ENCODE measurements around the gene SLC20A1.

GRCh38 chr2:112605926-112606325 lies 39.8 kb upstream of the SLC20A1 start:
- TF ChIP-seq, protein P1, sequence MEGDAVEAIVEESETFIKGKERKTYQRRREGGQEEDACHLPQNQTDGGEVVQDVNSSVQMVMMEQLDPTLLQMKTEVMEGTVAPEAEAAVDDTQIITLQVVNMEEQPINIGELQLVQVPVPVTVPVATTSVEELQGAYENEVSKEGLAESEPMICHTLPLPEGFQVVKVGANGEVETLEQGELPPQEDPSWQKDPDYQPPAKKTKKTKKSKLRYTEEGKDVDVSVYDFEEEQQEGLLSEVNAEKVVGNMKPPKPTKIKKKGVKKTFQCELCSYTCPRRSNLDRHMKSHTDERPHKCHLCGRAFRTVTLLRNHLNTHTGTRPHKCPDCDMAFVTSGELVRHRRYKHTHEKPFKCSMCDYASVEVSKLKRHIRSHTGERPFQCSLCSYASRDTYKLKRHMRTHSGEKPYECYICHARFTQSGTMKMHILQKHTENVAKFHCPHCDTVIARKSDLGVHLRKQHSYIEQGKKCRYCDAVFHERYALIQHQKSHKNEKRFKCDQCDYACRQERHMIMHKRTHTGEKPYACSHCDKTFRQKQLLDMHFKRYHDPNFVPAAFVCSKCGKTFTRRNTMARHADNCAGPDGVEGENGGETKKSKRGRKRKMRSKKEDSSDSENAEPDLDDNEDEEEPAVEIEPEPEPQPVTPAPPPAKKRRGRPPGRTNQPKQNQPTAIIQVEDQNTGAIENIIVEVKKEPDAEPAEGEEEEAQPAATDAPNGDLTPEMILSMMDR (IDR thresholded peaks at IDR 0.05; ENCODE audit: low read length): no peak
- TF ChIP-seq EZH2phosphoT487 (IDR thresholded peaks at IDR 0.05; ENCODE audit: low read length): no peak
